WTC11 (cell line): Measurements from ENCODE around the gene FGF22. TPM values are rescaled to one million over a fixed set of nuclear protein-coding genes. Genes with fewer than 3 reads are reported as not detected.

Experiments used
- CREB1 ChIP-seq: sonication (generic); formaldehyde crosslinking; IDR thresholded peaks from 2 replicates; pipeline ENCODE4 v1.8.0; 2023; ENCODE audit warnings: mild to moderate bottlenecking, missing genetic modification reagents
- GRHL2 ChIP-seq: fragments of 250-450 bp; sonication (Bioruptor Pico); IDR thresholded peaks from 2 replicates; pipeline ENCODE4 v1.8.0; 2022; ENCODE audit warnings: mild to moderate bottlenecking, moderate library complexity; ENCODE audit not compliant: insufficient replicate concordance, severe bottlenecking
- KAT7 ChIP-seq: sonication (generic); formaldehyde crosslinking; IDR thresholded peaks from 2 replicates; pipeline ENCODE4 v1.8.1; 2023; ENCODE audit warnings: missing genetic modification reagents, mild to moderate bottlenecking, borderline replicate concordance
- PRRX2 ChIP-seq: fragments of 250-450 bp; sonication (Bioruptor Pico); IDR thresholded peaks from 2 replicates; pipeline ENCODE4 v1.8.0; 2021; ENCODE audit warnings: mild to moderate bottlenecking
- SMAD3 ChIP-seq: sonication (generic); formaldehyde crosslinking; IDR thresholded peaks from 2 replicates; pipeline ENCODE4 v1.8.0; 2022; ENCODE audit warnings: missing genetic modification reagents, mild to moderate bottlenecking, borderline replicate concordance
- SMAD4 ChIP-seq: sonication (generic); formaldehyde crosslinking; IDR thresholded peaks from 2 replicates; pipeline ENCODE4 v1.8.0; 2022; ENCODE audit warnings: mild to moderate bottlenecking, missing genetic modification reagents
- TCF7 ChIP-seq: sonication (generic); formaldehyde crosslinking; IDR thresholded peaks from 2 replicates; pipeline ENCODE4 v1.8.0; 2022; ENCODE audit warnings: mild to moderate bottlenecking, low read depth, missing genetic modification reagents, moderate library complexity
- ZBTB21 ChIP-seq: sonication (generic); formaldehyde crosslinking; IDR thresholded peaks from 2 replicates; pipeline ENCODE4 v1.8.1; 2023; ENCODE audit warnings: mild to moderate bottlenecking, missing genetic modification reagents, borderline replicate concordance
- ZNF317 ChIP-seq: sonication (generic); formaldehyde crosslinking; IDR thresholded peaks from 2 replicates; pipeline ENCODE4 v1.8.1; 2023; ENCODE audit warnings: low read depth, mild to moderate bottlenecking, moderate library complexity, missing genetic modification reagents, borderline replicate concordance
- ZNF396 ChIP-seq: fragments of 250-450 bp; sonication (Bioruptor Pico); IDR thresholded peaks from 2 replicates; pipeline ENCODE4 v1.8.0; 2021; ENCODE audit warnings: mild to moderate bottlenecking, moderate library complexity, borderline replicate concordance
- ZNF671 ChIP-seq: fragments of 250-450 bp; sonication (Bioruptor Pico); IDR thresholded peaks from 2 replicates; pipeline ENCODE4 v1.8.0; 2021; ENCODE audit warnings: mild to moderate bottlenecking
- total RNA-seq: library from RNA; stranded (reverse); gene quantifications from 3 replicates; pipeline ENCODE4 v1.2.3, GENCODE V29; 2021
- TF ChIP-seq, protein P1 (sequence below): sonication (generic); formaldehyde crosslinking; IDR thresholded peaks from 2 replicates; pipeline ENCODE4 v1.8.1; 2022; ENCODE audit warnings: mild to moderate bottlenecking, moderate library complexity, missing genetic modification reagents
- TF ChIP-seq, protein P2 (sequence below): sonication (generic); formaldehyde crosslinking; IDR thresholded peaks from 2 replicates; pipeline ENCODE4 v1.8.1; 2023; ENCODE audit warnings: mild to moderate bottlenecking, missing genetic modification reagents
- TF ChIP-seq, protein P3 (sequence below): sonication (generic); formaldehyde crosslinking; IDR thresholded peaks from 2 replicates; pipeline ENCODE4 v1.8.0; 2022; ENCODE audit warnings: mild to moderate bottlenecking, missing genetic modification reagents
- TF ChIP-seq, protein P4 (sequence below): sonication (generic); formaldehyde crosslinking; IDR thresholded peaks from 2 replicates; pipeline ENCODE4 v1.8.1; 2022; ENCODE audit warnings: missing genetic modification reagents, borderline replicate concordance
- TF ChIP-seq, protein P5 (sequence below): sonication (generic); formaldehyde crosslinking; IDR thresholded peaks from 2 replicates; pipeline ENCODE4 v1.8.1; 2022; ENCODE audit warnings: mild to moderate bottlenecking, missing genetic modification reagents, moderate library complexity, borderline replicate concordance
- TF ChIP-seq, protein P6 (sequence below): fragments of 250-450 bp; sonication (Bioruptor Pico); IDR thresholded peaks from 2 replicates; pipeline ENCODE4 v1.8.0; 2021; ENCODE audit warnings: mild to moderate bottlenecking
- TF ChIP-seq, protein P7 (sequence below): fragments of 250-450 bp; sonication (Bioruptor Pico); IDR thresholded peaks from 2 replicates; pipeline ENCODE4 v1.9.0; 2021; ENCODE audit warnings: mild to moderate bottlenecking
- TF ChIP-seq, protein P8 (sequence below): sonication (generic); formaldehyde crosslinking; IDR thresholded peaks from 2 replicates; pipeline ENCODE4 v1.8.0; 2022; ENCODE audit warnings: mild to moderate bottlenecking, missing genetic modification reagents
- TF ChIP-seq, protein P9 (sequence below): sonication (generic); formaldehyde crosslinking; IDR thresholded peaks from 2 replicates; pipeline ENCODE4 v1.8.1; 2023; ENCODE audit warnings: mild to moderate bottlenecking, missing genetic modification reagents, borderline replicate concordance
- TF ChIP-seq, protein P10 (sequence below): sonication (generic); formaldehyde crosslinking; IDR thresholded peaks from 2 replicates; pipeline ENCODE4 v1.8.0; 2022; ENCODE audit warnings: mild to moderate bottlenecking, missing genetic modification reagents

FGF22 gene
- total RNA-seq, 1 experiment from 2014 or later: 1.6 TPM

DNA sequence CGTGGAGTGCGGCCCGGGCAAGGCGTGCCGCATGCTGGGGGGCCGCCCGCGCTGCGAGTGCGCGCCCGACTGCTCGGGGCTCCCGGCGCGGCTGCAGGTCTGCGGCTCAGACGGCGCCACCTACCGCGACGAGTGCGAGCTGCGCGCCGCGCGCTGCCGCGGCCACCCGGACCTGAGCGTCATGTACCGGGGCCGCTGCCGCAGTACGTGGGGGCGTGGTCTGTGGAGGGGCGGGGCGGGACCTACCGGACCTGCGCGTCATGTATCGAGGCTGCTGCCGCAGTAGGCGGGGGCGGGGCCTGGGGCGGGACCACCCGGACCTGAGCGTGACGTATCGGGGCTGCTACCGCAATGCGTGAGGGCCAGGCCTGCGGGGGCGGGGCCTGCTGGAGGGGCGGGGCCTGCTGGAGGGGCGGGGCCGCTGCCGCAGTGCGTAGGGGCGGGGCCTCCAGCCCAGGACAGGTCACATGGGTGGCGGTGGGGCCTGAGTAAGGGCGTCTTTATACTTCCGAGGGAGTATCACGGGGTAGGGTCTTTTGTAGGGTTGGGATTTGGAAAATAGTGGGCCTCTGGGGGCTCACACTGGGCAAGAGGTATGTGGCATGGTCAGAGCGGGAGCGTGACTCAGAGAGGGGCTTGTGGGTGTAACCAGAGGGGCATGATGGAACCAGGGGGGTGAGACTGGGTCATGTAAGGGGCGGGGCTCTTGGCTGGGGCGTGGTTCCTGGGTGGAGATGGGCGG, 40.8 kb downstream of the FGF22 start (continued):
- TF ChIP-seq, protein P1, sequence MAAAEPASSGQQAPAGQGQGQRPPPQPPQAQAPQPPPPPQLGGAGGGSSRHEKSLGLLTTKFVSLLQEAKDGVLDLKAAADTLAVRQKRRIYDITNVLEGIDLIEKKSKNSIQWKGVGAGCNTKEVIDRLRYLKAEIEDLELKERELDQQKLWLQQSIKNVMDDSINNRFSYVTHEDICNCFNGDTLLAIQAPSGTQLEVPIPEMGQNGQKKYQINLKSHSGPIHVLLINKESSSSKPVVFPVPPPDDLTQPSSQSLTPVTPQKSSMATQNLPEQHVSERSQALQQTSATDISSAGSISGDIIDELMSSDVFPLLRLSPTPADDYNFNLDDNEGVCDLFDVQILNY (CRISPR knock-in tag): 0 out of 2 replicates have a peak, but pooled peaks have one; percentile 62
- TF ChIP-seq KAT7 (CRISPR knock-in tag) (no peak), TCF7 (no peak), GRHL2 (CRISPR knock-in tag) (no peak), SMAD3 (CRISPR knock-in tag) (no peak), PRRX2 (no peak), SMAD4 (CRISPR knock-in tag) (no peak), ZNF317 (CRISPR knock-in tag) (no peak), ZNF396 (CRISPR knock-in tag) (no peak), ZNF671 (no peak), CREB1 (CRISPR knock-in tag) (no peak), ZBTB21 (CRISPR knock-in tag) (no peak; the same call in 1 of the 2 replicates)
- TF ChIP-seq, protein P2, sequence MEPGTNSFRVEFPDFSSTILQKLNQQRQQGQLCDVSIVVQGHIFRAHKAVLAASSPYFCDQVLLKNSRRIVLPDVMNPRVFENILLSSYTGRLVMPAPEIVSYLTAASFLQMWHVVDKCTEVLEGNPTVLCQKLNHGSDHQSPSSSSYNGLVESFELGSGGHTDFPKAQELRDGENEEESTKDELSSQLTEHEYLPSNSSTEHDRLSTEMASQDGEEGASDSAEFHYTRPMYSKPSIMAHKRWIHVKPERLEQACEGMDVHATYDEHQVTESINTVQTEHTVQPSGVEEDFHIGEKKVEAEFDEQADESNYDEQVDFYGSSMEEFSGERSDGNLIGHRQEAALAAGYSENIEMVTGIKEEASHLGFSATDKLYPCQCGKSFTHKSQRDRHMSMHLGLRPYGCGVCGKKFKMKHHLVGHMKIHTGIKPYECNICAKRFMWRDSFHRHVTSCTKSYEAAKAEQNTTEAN: no peak
- TF ChIP-seq, protein P3, sequence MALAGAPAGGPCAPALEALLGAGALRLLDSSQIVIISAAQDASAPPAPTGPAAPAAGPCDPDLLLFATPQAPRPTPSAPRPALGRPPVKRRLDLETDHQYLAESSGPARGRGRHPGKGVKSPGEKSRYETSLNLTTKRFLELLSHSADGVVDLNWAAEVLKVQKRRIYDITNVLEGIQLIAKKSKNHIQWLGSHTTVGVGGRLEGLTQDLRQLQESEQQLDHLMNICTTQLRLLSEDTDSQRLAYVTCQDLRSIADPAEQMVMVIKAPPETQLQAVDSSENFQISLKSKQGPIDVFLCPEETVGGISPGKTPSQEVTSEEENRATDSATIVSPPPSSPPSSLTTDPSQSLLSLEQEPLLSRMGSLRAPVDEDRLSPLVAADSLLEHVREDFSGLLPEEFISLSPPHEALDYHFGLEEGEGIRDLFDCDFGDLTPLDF: no peak
- TF ChIP-seq, protein P4, sequence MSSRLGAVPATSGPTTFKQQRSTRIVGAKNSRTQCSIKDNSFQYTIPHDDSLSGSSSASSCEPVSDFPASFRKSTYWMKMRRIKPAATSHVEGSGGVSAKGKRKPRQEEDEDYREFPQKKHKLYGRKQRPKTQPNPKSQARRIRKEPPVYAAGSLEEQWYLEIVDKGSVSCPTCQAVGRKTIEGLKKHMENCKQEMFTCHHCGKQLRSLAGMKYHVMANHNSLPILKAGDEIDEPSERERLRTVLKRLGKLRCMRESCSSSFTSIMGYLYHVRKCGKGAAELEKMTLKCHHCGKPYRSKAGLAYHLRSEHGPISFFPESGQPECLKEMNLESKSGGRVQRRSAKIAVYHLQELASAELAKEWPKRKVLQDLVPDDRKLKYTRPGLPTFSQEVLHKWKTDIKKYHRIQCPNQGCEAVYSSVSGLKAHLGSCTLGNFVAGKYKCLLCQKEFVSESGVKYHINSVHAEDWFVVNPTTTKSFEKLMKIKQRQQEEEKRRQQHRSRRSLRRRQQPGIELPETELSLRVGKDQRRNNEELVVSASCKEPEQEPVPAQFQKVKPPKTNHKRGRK (CRISPR knock-in tag): no peak
- TF ChIP-seq, protein P5, sequence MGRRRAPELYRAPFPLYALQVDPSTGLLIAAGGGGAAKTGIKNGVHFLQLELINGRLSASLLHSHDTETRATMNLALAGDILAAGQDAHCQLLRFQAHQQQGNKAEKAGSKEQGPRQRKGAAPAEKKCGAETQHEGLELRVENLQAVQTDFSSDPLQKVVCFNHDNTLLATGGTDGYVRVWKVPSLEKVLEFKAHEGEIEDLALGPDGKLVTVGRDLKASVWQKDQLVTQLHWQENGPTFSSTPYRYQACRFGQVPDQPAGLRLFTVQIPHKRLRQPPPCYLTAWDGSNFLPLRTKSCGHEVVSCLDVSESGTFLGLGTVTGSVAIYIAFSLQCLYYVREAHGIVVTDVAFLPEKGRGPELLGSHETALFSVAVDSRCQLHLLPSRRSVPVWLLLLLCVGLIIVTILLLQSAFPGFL (CRISPR knock-in tag): no peak
- TF ChIP-seq, protein P6, sequence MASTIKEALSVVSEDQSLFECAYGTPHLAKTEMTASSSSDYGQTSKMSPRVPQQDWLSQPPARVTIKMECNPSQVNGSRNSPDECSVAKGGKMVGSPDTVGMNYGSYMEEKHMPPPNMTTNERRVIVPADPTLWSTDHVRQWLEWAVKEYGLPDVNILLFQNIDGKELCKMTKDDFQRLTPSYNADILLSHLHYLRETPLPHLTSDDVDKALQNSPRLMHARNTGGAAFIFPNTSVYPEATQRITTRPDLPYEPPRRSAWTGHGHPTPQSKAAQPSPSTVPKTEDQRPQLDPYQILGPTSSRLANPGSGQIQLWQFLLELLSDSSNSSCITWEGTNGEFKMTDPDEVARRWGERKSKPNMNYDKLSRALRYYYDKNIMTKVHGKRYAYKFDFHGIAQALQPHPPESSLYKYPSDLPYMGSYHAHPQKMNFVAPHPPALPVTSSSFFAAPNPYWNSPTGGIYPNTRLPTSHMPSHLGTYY (CRISPR knock-in tag): no peak
- TF ChIP-seq, protein P7, sequence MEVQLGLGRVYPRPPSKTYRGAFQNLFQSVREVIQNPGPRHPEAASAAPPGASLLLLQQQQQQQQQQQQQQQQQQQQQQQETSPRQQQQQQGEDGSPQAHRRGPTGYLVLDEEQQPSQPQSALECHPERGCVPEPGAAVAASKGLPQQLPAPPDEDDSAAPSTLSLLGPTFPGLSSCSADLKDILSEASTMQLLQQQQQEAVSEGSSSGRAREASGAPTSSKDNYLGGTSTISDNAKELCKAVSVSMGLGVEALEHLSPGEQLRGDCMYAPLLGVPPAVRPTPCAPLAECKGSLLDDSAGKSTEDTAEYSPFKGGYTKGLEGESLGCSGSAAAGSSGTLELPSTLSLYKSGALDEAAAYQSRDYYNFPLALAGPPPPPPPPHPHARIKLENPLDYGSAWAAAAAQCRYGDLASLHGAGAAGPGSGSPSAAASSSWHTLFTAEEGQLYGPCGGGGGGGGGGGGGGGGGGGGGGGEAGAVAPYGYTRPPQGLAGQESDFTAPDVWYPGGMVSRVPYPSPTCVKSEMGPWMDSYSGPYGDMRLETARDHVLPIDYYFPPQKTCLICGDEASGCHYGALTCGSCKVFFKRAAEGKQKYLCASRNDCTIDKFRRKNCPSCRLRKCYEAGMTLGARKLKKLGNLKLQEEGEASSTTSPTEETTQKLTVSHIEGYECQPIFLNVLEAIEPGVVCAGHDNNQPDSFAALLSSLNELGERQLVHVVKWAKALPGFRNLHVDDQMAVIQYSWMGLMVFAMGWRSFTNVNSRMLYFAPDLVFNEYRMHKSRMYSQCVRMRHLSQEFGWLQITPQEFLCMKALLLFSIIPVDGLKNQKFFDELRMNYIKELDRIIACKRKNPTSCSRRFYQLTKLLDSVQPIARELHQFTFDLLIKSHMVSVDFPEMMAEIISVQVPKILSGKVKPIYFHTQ: no peak
- TF ChIP-seq, protein P8, sequence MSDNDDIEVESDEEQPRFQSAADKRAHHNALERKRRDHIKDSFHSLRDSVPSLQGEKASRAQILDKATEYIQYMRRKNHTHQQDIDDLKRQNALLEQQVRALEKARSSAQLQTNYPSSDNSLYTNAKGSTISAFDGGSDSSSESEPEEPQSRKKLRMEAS: no peak
- TF ChIP-seq, protein P9, sequence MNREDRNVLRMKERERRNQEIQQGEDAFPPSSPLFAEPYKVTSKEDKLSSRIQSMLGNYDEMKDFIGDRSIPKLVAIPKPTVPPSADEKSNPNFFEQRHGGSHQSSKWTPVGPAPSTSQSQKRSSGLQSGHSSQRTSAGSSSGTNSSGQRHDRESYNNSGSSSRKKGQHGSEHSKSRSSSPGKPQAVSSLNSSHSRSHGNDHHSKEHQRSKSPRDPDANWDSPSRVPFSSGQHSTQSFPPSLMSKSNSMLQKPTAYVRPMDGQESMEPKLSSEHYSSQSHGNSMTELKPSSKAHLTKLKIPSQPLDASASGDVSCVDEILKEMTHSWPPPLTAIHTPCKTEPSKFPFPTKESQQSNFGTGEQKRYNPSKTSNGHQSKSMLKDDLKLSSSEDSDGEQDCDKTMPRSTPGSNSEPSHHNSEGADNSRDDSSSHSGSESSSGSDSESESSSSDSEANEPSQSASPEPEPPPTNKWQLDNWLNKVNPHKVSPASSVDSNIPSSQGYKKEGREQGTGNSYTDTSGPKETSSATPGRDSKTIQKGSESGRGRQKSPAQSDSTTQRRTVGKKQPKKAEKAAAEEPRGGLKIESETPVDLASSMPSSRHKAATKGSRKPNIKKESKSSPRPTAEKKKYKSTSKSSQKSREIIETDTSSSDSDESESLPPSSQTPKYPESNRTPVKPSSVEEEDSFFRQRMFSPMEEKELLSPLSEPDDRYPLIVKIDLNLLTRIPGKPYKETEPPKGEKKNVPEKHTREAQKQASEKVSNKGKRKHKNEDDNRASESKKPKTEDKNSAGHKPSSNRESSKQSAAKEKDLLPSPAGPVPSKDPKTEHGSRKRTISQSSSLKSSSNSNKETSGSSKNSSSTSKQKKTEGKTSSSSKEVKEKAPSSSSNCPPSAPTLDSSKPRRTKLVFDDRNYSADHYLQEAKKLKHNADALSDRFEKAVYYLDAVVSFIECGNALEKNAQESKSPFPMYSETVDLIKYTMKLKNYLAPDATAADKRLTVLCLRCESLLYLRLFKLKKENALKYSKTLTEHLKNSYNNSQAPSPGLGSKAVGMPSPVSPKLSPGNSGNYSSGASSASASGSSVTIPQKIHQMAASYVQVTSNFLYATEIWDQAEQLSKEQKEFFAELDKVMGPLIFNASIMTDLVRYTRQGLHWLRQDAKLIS: no peak
- TF ChIP-seq, protein P10, sequence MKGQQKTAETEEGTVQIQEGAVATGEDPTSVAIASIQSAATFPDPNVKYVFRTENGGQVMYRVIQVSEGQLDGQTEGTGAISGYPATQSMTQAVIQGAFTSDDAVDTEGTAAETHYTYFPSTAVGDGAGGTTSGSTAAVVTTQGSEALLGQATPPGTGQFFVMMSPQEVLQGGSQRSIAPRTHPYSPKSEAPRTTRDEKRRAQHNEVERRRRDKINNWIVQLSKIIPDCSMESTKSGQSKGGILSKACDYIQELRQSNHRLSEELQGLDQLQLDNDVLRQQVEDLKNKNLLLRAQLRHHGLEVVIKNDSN (CRISPR knock-in tag): peak; percentile 79
